Naive B cell (primary cell): ENCODE measurements around the gene ERVH48-1. TPM values are rescaled to one million over a fixed set of nuclear protein-coding genes. Genes with fewer than 3 reads are reported as not detected.

ENCODE experiments used
- ATAC-seq, 2 donors: fragments of 150-1000 bp; cut with Tn5 transposase; 2 replicates each; pipeline ENCODE4 v1.10.0; 2021; ENCODE audit warnings: low read depth in 2 of 2, mild to moderate bottlenecking in 2 of 2, moderate library complexity in 2 of 2
- DNase-seq: peaks from one replicate; pipeline ENCODE4 v3.0.0; 2022
- H3K27ac Mint-ChIP-seq, 6 donors: one replicate each; pipeline ENCODE4 v1.8.0; 2020 to 2022; ENCODE audit warnings: mild to moderate bottlenecking in 6 of 6, mixed read lengths in 6 of 6, moderate library complexity in 5 of 6, inconsistent platforms in 2 of 6
- H3K27me3 Mint-ChIP-seq, 3 donors: one replicate each; pipeline ENCODE4 v1.8.0; 2021 to 2022; ENCODE audit warnings: mixed read lengths in 3 of 3, mild to moderate bottlenecking in 1 of 3
- H3K36me3 Mint-ChIP-seq, 2 donors: one replicate each; pipeline ENCODE4 v1.8.0; 2020 to 2022; ENCODE audit warnings: mixed read lengths in 2 of 2, inconsistent platforms in 1 of 2, mild to moderate bottlenecking in 1 of 2
- H3K4me1 Mint-ChIP-seq, 3 donors: one replicate each; pipeline ENCODE4 v1.8.0; 2020 to 2022; ENCODE audit warnings: mixed read lengths in 3 of 3, inconsistent platforms in 1 of 3, mild to moderate bottlenecking in 1 of 3, moderate library complexity in 1 of 3
- H3K4me3 Mint-ChIP-seq, 8 donors: one replicate each; pipeline ENCODE4 v1.8.0; 2020 to 2022; ENCODE audit warnings: mild to moderate bottlenecking in 8 of 8, mixed read lengths in 8 of 8, moderate library complexity in 8 of 8, inconsistent platforms in 2 of 8
- H3K9me3 Mint-ChIP-seq, 7 donors: one replicate each; pipeline ENCODE4 v1.8.0; 2020 to 2022; ENCODE audit warnings: mixed read lengths in 7 of 7, mild to moderate bottlenecking in 5 of 7, inconsistent platforms in 2 of 7, moderate library complexity in 1 of 7
- polyA plus RNA-seq, 6 donors: library from polyadenylated mRNA; unstranded; fragments of 300-500 nt; fragmentation: Illumina TruSeq; gene quantifications; one replicate each; pipeline ENCODE4 v1.2.3, GENCODE V29; 2021; ENCODE audit warnings: low read depth in 6 of 6

Gene ERVH48-1
- polyA plus RNA-seq, 6 donors from 2014 or later: not detected

GRCh38 chr21:42873096-42873495 is 52.3 kb downstream of the ERVH48-1 start:
- peaks cover 6 to 10% of the 10 kb centered on the region in 2 donors for H3K36me3 Mint-ChIP-seq
- no peaks in the 10 kb centered on the region for H3K27me3 Mint-ChIP-seq
- DNase-seq (no peak), ATAC-seq (no peak)
- no peaks in the 10 kb centered on the region for H3K9me3 Mint-ChIP-seq
- peak overlapping the region in 2 of 6 donors; percentile 32 to 69 for H3K27ac Mint-ChIP-seq
- no peak overlapping the region for H3K4me3 Mint-ChIP-seq
- H3K4me1 Mint-ChIP-seq: peaks cover 3 to 17% (median 6%) of the 10 kb centered on the region in 3 donors

- H3K27me3 Mint-ChIP-seq: no peaks in the 10 kb centered on the region
- H3K4me1 Mint-ChIP-seq: peaks cover 10 to 21% (median 10%) of the 10 kb centered on the region in 3 donors
- H3K9me3 Mint-ChIP-seq: no peaks in the 10 kb centered on the region
- no peak for DNase-seq
- peaks cover 6 to 7% of the 10 kb centered on the region in 2 donors for H3K36me3 Mint-ChIP-seq
- no peak overlapping the region for H3K4me3 Mint-ChIP-seq
- no peak for ATAC-seq
- peak overlapping the region in 1 of 6 donors; percentile 66 for H3K27ac Mint-ChIP-seq
Measured at GRCh38 chr21:42868196-42868595, 57.2 kb downstream of the ERVH48-1 start.

Other genes starting within 250 kb of the ERVH48-1 start
- gene WDR4, start 46.1 kb downstream of the ERVH48-1 start, polyA plus RNA-seq: 10 to 100 TPM in 4 of 6 donors, 1 to 10 TPM in 2; 8.7 to 18.4 (median 10.5) TPM
- gene NDUFV3, start 32.3 kb downstream of the ERVH48-1 start, polyA plus RNA-seq: 10 to 100 TPM in 4 of 6 donors, 1 to 10 TPM in 2; 4.3 to 22.0 (median 12.4) TPM
- 10 to 100 TPM; 10.8 to 29.5 (median 20.9) TPM for gene PKNOX1, start 48.9 kb upstream of the ERVH48-1 start, polyA plus RNA-seq
- under 1 TPM in 1 of 6 donors, not detected in 5; 0.17 TPM for gene CBS, start 150.2 kb upstream of the ERVH48-1 start, polyA plus RNA-seq
- gene U2AF1, start 181.9 kb upstream of the ERVH48-1 start, polyA plus RNA-seq: 10 to 100 TPM; 49.8 to 87.0 (median 75.0) TPM
- gene CRYAA, start 243.4 kb upstream of the ERVH48-1 start, polyA plus RNA-seq: not detected